Measurements from ENCODE around the gene ARID1A.

- TF ChIP-seq, protein P1, sequence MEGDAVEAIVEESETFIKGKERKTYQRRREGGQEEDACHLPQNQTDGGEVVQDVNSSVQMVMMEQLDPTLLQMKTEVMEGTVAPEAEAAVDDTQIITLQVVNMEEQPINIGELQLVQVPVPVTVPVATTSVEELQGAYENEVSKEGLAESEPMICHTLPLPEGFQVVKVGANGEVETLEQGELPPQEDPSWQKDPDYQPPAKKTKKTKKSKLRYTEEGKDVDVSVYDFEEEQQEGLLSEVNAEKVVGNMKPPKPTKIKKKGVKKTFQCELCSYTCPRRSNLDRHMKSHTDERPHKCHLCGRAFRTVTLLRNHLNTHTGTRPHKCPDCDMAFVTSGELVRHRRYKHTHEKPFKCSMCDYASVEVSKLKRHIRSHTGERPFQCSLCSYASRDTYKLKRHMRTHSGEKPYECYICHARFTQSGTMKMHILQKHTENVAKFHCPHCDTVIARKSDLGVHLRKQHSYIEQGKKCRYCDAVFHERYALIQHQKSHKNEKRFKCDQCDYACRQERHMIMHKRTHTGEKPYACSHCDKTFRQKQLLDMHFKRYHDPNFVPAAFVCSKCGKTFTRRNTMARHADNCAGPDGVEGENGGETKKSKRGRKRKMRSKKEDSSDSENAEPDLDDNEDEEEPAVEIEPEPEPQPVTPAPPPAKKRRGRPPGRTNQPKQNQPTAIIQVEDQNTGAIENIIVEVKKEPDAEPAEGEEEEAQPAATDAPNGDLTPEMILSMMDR (IDR thresholded peaks at IDR 0.05), result no peak
- TF ChIP-seq POLR2A (IDR thresholded peaks at IDR 0.05) (no peak), POLR2AphosphoS5 (IDR thresholded peaks at IDR 0.05) (no peak), EP300 (IDR thresholded peaks at IDR 0.05; ENCODE audit: low read depth) (no peak)
Observed at GRCh38 chr1:26697431-26697977, 1.7 kb downstream of the ARID1A start.
